PFSK-1 (cell line): ENCODE data around the gene PXYLP1.

Source experiments
- POLR2AphosphoS5 ChIP-seq: IDR thresholded peaks from 2 replicates; pipeline ENCODE4 v1.6.1; 2012; ENCODE audit warnings: low read depth, mild to moderate bottlenecking, control low read depth, low read length, moderate library complexity
- REST ChIP-seq, 2 experiments: IDR thresholded peaks; 2 replicates each; pipeline versions ENCODE4 v1.6.1 to v1.8.0; 2011 to 2012; ENCODE audit warnings: low read depth in 2 of 2, low read length in 2 of 2, control low read depth in 1 of 2, inconsistent platforms in 1 of 2, mild to moderate bottlenecking in 1 of 2, moderate library complexity in 1 of 2; ENCODE audit not compliant: insufficient read depth in 1 of 2
- SIN3A ChIP-seq: IDR thresholded peaks from 2 replicates; pipeline ENCODE4 v1.6.1; 2012; ENCODE audit warnings: mild to moderate bottlenecking, low read length, moderate library complexity, borderline replicate concordance; ENCODE audit not compliant: insufficient read depth

GRCh38 chr3:141288336-141288990 lies 56.8 kb downstream of the PXYLP1 start:
- TF ChIP-seq SIN3A (no peak), POLR2AphosphoS5 (no peak), REST (IDR thresholded peaks at IDR 0.05; ENCODE audit: insufficient read depth in 1 of 2, low read depth in 2 of 2, low read length in 2 of 2) (no peak)
